ENCODE measurements around the gene POLE3.
"Not testable (repeated sequence)": the region's sequence is repeated elsewhere in the genome, so short reads cannot be mapped to it uniquely, and the experiment has no call there.

POLE3 gene

DNA sequence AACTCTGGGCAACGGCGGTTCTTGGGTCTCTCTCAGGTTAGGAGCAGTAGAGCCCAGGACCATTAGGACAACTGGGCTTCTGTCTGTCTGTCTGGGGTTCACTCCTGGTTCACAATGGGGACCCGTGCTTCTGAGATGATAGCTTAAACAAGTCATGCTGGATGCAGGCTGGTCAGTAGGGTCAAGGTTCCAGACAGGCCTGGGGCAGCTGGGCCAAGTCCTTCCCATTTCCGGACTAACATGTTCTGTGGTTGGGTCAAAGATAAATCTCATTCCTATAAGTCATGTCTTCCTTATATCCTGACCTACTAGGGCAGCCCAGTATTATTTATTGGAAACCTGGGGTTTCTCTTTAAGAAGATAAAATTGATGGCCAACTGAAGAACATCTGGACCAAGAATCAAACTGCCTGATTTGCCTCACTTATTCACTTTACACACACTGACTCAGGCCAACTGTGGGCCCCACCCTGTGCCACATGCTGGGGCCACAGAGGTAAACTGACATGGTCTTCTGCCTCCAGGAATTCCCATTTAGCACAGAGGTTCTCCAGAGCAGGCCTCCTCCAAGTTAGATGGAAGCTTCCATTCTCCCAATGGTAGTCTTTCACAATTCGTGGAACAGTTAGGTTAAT lies 42.0 kb downstream of the POLE3 start:
- Histone ChIP-seq H2BK5ac (ENCODE audit: low read length) (no peak overlapping the region), H3K4me1 (ENCODE audit: control insufficient read depth, low read depth, low read length) (no peaks in the 10 kb centered on the region), H3K18ac (ENCODE audit: low read length) (no peak overlapping the region), H3K4me3 (ENCODE audit: low read length) (no peak overlapping the region), H3K27me3 (ENCODE audit: insufficient read depth, low read length, poor library complexity) (no peaks in the 10 kb centered on the region), H3K4me2 (ENCODE audit: low read length) (no peak overlapping the region), H3K79me2 (ENCODE audit: control insufficient read depth, insufficient read depth, low read length) (no peaks in the 10 kb centered on the region), H2BK15ac (replicated peaks; ENCODE audit: low read depth) (no peak overlapping the region), H3K9ac (ENCODE audit: low read length) (no peak overlapping the region), H3K4ac (ENCODE audit: low read depth, low read length) (no peak overlapping the region), H4K8ac (ENCODE audit: low read depth, low read length) (no peak overlapping the region), H3K56ac (ENCODE audit: low read length) (no peak overlapping the region), H2BK120ac (ENCODE audit: low read depth, low read length) (no peak overlapping the region), H3K36me3 (ENCODE audit: control insufficient read depth, insufficient read depth, low read length) (no peaks in the 10 kb centered on the region), H4K5ac (ENCODE audit: low read length) (no peak overlapping the region), H3K23ac (ENCODE audit: low read length) (no peak overlapping the region), H3K79me1 (ENCODE audit: low read length) (no peaks in the 10 kb centered on the region), H2AK5ac (ENCODE audit: low read length) (no peak overlapping the region), H3K27ac (ENCODE audit: low read depth, low read length) (no peak overlapping the region)
- WGBS (ENCODE audit: extremely low coverage, insufficient coverage, low lambda C conversion rate): no CpG with 5 or more reads among the region's 5 CpGs
- DNase-seq: no peak

DNA sequence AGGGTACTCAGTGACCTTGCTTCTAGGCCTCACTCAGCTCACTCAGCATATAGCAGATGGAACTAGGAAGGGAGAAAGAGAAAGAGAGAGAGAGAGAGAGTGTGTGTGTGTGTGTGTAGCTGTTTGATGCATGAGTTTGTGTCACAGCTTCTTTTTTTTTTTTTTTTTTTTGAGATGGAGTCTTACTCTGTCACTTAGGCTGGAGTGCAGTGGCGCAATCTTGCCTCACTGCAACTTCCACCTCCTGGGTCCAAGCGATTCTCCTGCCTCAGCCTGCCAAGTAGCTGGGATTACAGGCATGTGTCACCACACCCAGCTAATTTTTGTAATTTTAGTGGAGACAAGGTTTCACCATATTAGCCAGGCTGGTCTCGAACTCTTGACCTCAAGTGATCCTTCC lies 44.8 kb downstream of the POLE3 start:
- not testable (repeated sequence) for H3K79me2 ChIP-seq (ENCODE audit: control insufficient read depth, insufficient read depth, low read length); H3K27me3 ChIP-seq (ENCODE audit: insufficient read depth, low read length, poor library complexity); H3K18ac ChIP-seq (ENCODE audit: low read length); H3K79me1 ChIP-seq (ENCODE audit: low read length); H3K27ac ChIP-seq (ENCODE audit: low read depth, low read length); DNase-seq; H3K56ac ChIP-seq (ENCODE audit: low read length); H2BK15ac ChIP-seq (replicated peaks; ENCODE audit: low read depth); H3K4ac ChIP-seq (ENCODE audit: low read depth, low read length); H4K5ac ChIP-seq (ENCODE audit: low read length); H3K4me3 ChIP-seq (ENCODE audit: low read length); H3K4me2 ChIP-seq (ENCODE audit: low read length); H3K23ac ChIP-seq (ENCODE audit: low read length); H3K4me1 ChIP-seq (ENCODE audit: control insufficient read depth, low read depth, low read length); H2AK5ac ChIP-seq (ENCODE audit: low read length); H3K9ac ChIP-seq (ENCODE audit: low read length); H2BK120ac ChIP-seq (ENCODE audit: low read depth, low read length); H3K36me3 ChIP-seq (ENCODE audit: control insufficient read depth, insufficient read depth, low read length); H2BK5ac ChIP-seq (ENCODE audit: low read length); H4K8ac ChIP-seq (ENCODE audit: low read depth, low read length)
- WGBS (ENCODE audit: extremely low coverage, insufficient coverage, low lambda C conversion rate): no CpG with 5 or more reads among the region's 3 CpGs

- no peak overlapping the region for H3K18ac ChIP-seq (ENCODE audit: low read length)
- no peak overlapping the region for H2BK5ac ChIP-seq (ENCODE audit: low read length)
- no peak overlapping the region for H4K5ac ChIP-seq (ENCODE audit: low read length)
- no peak overlapping the region for H3K4me2 ChIP-seq (ENCODE audit: low read length)
- H4K8ac ChIP-seq (ENCODE audit: low read depth, low read length): no peak overlapping the region
- no peaks in the 10 kb centered on the region for H3K36me3 ChIP-seq (ENCODE audit: control insufficient read depth, insufficient read depth, low read length)
- H3K27ac ChIP-seq (ENCODE audit: low read depth, low read length): no peak overlapping the region
- WGBS (ENCODE audit: extremely low coverage, insufficient coverage, low lambda C conversion rate): no CpG with 5 or more reads among the region's 1 CpG
- no peak overlapping the region for H2BK120ac ChIP-seq (ENCODE audit: low read depth, low read length)
- no peak overlapping the region for H2AK5ac ChIP-seq (ENCODE audit: low read length)
- H3K79me1 ChIP-seq (ENCODE audit: low read length): no peaks in the 10 kb centered on the region
- no peak overlapping the region for H3K4me3 ChIP-seq (ENCODE audit: low read length)
- no peaks in the 10 kb centered on the region for H3K79me2 ChIP-seq (ENCODE audit: control insufficient read depth, insufficient read depth, low read length)
- no peaks in the 10 kb centered on the region for H3K27me3 ChIP-seq (ENCODE audit: insufficient read depth, low read length, poor library complexity)
- H3K4ac ChIP-seq (ENCODE audit: low read depth, low read length): no peak overlapping the region
- no peak for DNase-seq
- no peak overlapping the region for H3K56ac ChIP-seq (ENCODE audit: low read length)
- H3K9ac ChIP-seq (ENCODE audit: low read length): no peak overlapping the region
- no peak overlapping the region for H3K23ac ChIP-seq (ENCODE audit: low read length)
- H3K4me1 ChIP-seq (ENCODE audit: control insufficient read depth, low read depth, low read length): no peaks in the 10 kb centered on the region
- no peak overlapping the region for H2BK15ac ChIP-seq (replicated peaks; ENCODE audit: low read depth)
Measured at GRCh38 chr9:113364951-113365350, 45.5 kb downstream of the POLE3 start.

DNA sequence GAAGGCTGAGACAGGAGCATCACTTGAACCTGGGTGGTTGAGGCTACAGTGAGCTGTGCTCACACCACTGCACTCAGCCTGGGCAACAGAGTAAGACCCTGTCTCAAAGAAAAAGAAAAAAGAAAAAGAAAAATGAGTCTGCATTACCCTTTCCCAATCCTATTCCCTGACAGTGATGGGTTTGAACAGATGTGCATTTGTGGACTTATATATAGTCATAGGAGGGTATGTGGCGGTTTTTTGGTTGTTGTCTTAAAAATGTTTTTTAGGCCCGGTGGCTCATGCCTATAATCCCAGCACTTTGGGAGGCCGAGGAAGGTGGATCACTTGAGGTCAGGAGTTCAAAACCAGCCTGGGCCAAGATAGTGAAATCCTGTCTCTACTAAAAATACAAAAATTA lies 47.1 kb downstream of the POLE3 start:
- H3K27ac ChIP-seq (ENCODE audit: low read depth, low read length): no peak overlapping the region
- H2BK5ac ChIP-seq (ENCODE audit: low read length): no peak overlapping the region
- no peak overlapping the region for H3K9ac ChIP-seq (ENCODE audit: low read length)
- no peak overlapping the region for H2BK15ac ChIP-seq (replicated peaks; ENCODE audit: low read depth)
- H2AK5ac ChIP-seq (ENCODE audit: low read length): no peak overlapping the region
- no peak overlapping the region for H3K4me2 ChIP-seq (ENCODE audit: low read length)
- no peak overlapping the region for H4K5ac ChIP-seq (ENCODE audit: low read length)
- H3K79me2 ChIP-seq (ENCODE audit: control insufficient read depth, insufficient read depth, low read length): no peaks in the 10 kb centered on the region
- no peak overlapping the region for H3K4ac ChIP-seq (ENCODE audit: low read depth, low read length)
- DNase-seq: no peak
- H3K4me3 ChIP-seq (ENCODE audit: low read length): no peak overlapping the region
- no peak overlapping the region for H2BK120ac ChIP-seq (ENCODE audit: low read depth, low read length)
- H3K23ac ChIP-seq (ENCODE audit: low read length): no peak overlapping the region
- H3K56ac ChIP-seq (ENCODE audit: low read length): no peak overlapping the region
- H3K18ac ChIP-seq (ENCODE audit: low read length): no peak overlapping the region
- H3K36me3 ChIP-seq (ENCODE audit: control insufficient read depth, insufficient read depth, low read length): no peaks in the 10 kb centered on the region
- no peak overlapping the region for H4K8ac ChIP-seq (ENCODE audit: low read depth, low read length)
- no peaks in the 10 kb centered on the region for H3K79me1 ChIP-seq (ENCODE audit: low read length)
- no peaks in the 10 kb centered on the region for H3K27me3 ChIP-seq (ENCODE audit: insufficient read depth, low read length, poor library complexity)
- no peaks in the 10 kb centered on the region for H3K4me1 ChIP-seq (ENCODE audit: control insufficient read depth, low read depth, low read length)
- no CpG with 5 or more reads among the region's 3 CpGs for WGBS (ENCODE audit: extremely low coverage, insufficient coverage, low lambda C conversion rate)

DNA sequence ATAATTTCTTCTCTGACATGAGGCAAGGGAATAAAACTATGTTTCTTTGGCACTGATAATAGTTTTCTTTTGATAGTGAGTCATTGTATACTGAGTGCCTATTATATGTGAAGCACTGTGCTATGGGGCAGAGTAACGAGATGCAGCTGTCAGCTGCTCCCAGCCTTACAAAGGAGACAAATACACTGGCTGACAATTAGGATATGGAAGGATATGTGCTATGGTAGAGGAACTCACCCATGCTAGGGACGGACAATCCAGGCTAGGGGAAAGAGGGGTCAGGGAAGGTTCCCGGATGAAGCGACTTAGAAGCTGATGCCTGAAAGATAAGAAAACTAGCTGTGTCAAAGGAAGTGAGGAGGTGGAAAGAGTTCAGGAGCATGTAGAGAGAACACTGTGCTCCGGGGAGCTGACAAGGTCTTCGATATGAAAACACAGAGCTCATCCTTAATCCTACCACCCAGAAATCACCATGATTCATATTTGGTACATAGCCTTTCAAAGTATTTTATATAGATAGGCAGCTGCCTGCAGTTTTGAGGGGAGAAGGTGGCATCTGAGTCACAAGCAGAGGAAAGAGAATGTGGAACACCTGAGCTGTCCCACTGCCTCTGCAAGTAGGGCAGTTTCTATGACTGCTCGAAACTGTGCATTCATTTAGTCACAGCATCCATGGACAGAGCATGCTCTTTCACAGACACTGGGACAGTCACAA lies 49.0 kb downstream of the POLE3 start:
- no peak overlapping the region for H2AK5ac ChIP-seq (ENCODE audit: low read length)
- no peaks in the 10 kb centered on the region for H3K27me3 ChIP-seq (ENCODE audit: insufficient read depth, low read length, poor library complexity)
- H2BK5ac ChIP-seq (ENCODE audit: low read length): no peak overlapping the region
- no peak overlapping the region for H3K9ac ChIP-seq (ENCODE audit: low read length)
- no peak overlapping the region for H3K56ac ChIP-seq (ENCODE audit: low read length)
- H3K4ac ChIP-seq (ENCODE audit: low read depth, low read length): no peak overlapping the region
- H2BK15ac ChIP-seq (replicated peaks; ENCODE audit: low read depth): no peak overlapping the region
- no peak overlapping the region for H2BK120ac ChIP-seq (ENCODE audit: low read depth, low read length)
- no peak overlapping the region for H4K5ac ChIP-seq (ENCODE audit: low read length)
- no peaks in the 10 kb centered on the region for H3K79me1 ChIP-seq (ENCODE audit: low read length)
- no peaks in the 10 kb centered on the region for H3K4me1 ChIP-seq (ENCODE audit: control insufficient read depth, low read depth, low read length)
- H3K4me2 ChIP-seq (ENCODE audit: low read length): no peak overlapping the region
- no peak for DNase-seq
- no peaks in the 10 kb centered on the region for H3K36me3 ChIP-seq (ENCODE audit: control insufficient read depth, insufficient read depth, low read length)
- WGBS (ENCODE audit: extremely low coverage, insufficient coverage, low lambda C conversion rate): no CpG with 5 or more reads among the region's 7 CpGs
- H3K27ac ChIP-seq (ENCODE audit: low read depth, low read length): no peak overlapping the region
- no peak overlapping the region for H3K23ac ChIP-seq (ENCODE audit: low read length)
- no peak overlapping the region for H3K18ac ChIP-seq (ENCODE audit: low read length)
- no peak overlapping the region for H4K8ac ChIP-seq (ENCODE audit: low read depth, low read length)
- no peak overlapping the region for H3K4me3 ChIP-seq (ENCODE audit: low read length)
- no peaks in the 10 kb centered on the region for H3K79me2 ChIP-seq (ENCODE audit: control insufficient read depth, insufficient read depth, low read length)
